ENCODE measurements around the gene CCL15.
A peak's percentile ranks its signal among the peaks of the same experiment; 100 is the strongest.

The CCL15 gene

GRCh38 chr17:35991075-35991474, 10.3 kb downstream of the CCL15 start:
- no peak for DNase-seq (ENCODE audit: low read depth)

DNA sequence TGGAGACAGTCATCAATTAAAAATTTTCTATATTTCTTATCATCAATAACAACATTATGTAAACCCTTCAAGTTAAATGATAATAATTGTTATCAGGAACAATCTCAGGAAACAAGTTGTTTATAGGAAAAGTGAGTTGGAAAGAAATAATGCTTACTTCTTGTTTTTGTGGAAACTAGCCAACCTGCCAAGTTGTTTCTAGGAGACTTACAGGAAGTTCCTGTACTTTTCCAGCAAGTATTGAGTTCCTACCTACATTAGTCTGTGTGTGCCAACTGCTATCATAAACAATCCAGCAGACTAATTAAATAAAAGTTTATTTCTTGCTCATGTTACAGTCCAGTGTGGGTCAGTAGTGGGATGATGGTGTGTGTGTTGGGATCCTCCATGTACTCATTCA, 13.2 kb downstream of the CCL15 start:
- no peak for DNase-seq (ENCODE audit: low read depth)

DNA sequence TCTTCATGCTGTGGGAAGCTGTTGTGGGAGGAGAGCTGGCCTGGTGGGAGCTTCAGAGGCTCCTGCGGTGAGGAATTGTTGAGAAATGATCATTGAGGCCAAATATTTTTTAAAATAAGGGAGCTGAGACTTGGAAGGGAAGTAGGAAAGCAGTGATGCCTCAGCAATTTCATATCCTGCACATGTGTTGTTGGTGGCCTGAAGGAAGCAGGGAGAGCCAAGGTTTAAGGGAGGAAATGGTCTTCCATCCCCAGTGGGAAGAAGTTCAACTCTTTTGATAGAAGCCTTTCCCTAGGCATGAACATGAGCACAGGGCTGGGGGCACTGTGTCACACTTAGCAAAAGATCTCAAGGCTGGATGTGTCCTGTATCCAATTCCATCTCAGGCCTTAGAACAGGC, 14.7 kb downstream of the CCL15 start, which contains the start of gene CCL14:
TSS of gene CCL14 (minus strand) at position 87 of the 400 bp plus-strand sequence. CDS start at position 7, 80 bp downstream.
- no peak for DNase-seq (ENCODE audit: low read depth)

DNA sequence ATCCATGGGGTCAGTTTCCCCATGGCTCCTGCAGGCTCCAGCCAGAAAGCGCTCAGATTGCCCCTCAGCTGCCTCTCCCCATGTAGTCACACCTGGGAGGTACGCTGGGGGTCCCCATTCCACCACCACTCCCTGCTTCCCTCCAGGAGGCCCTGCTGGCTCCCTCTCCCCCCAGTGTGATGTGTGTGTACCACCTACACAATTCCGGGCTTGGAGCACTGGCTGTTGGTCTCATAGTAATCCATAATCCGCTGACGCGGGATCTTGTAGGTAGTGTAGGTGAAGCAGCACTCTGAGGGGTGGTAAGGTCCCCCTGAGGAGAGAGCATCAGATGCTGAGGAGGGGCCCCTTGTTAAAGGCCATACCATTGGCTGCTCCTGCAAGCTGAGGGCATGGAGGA, 17.2 kb downstream of the CCL15 start:
- DNase-seq (ENCODE audit: low read depth) = no peak

- no peak for DNase-seq (ENCODE audit: low read depth)
These were observed 18.8 kb downstream of the CCL15 start for GRCh38 chr17:35982409-35983191.

DNA sequence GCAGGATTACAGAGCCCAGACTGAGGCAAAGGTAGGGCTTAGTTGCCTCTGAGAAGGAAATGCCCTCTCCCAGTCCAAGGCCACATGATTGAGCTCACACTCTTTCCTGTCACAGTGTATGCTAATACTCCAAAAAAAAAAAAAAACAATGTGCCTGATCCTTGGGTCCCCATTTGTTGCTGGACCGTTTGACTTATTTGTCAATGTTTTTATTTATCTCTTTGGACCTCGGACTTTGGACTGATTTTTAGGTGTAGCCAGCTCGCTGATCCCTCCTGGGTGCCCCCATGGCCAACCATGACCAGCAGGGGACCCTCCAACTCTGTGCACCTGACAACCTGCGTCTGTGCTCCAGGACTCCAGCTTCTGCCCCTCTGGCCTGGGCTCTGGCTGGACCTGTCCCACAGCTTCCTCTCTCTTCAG, 19.4 kb downstream of the CCL15 start:
- DNase-seq (ENCODE audit: low read depth) = no peak

DNA sequence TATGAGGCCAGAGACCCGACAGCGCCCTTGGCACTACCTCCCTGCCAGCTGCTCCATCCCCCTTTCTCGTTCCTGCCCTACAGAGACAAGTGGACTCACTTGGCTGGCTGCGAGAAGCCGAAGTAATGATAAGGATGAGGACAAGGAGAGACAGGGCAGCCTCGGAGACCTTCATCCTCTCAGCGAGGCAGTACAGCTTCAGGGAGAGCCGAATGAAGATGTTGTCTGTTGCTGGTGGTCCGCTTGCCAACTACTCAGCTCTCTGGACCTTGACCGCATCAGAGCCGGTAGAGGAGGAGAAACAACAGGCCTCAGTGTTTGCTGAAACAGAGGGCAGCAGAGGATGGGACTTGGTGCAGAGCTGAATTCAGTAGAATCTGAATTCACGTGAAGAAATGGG, 20.1 kb downstream of the CCL15 start, which contains the start of gene CCL16:
TSS of gene CCL16 (minus strand) at position 252 of the 400 bp plus-strand sequence. CDS start at position 175, 77 bp downstream.
- DNase-seq (ENCODE audit: low read depth) = no peak

DNA sequence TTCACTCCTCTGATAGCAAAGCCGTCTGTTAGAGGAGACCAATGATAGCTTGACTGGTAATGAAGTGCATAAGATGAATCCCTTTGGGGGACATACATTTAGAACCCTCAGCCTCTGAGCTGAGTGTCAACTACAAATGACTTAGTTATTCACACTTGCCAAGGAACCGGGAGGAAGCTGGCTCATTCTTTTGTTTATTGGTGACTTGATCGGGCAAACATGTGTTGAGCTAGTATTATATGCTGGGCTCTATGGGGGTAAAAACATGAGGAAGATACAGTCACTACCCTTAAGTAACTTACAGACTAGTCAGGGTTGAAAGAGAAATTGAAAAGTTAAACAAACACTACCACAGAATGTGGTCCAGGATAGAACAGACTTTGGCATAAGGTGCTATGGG, 23.0 kb downstream of the CCL15 start:
- no peak for DNase-seq (ENCODE audit: low read depth)

DNA sequence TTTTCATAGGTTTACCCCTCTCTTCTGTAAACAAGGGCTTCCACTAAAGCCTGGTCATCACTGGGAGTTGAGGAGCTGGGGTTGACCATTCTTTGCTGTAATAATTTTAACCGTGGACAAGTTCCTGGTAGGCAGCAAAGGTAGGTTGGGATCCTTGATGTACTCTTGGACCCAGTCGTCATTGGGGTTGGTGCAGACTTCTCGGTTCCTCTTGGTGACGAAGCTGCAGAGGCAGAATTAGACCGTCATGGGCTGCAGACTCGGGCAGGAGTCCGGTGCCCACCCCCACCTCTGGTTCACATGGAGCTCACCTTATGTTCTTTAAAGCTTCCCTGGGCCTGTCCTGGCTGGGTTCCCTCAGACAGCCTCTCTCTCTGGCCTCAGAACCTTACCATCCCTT, 23.8 kb downstream of the CCL15 start:
- DNase-seq (ENCODE audit: low read depth) = no peak

- DNase-seq (ENCODE audit: low read depth) = no peak
These were observed 27.8 kb downstream of the CCL15 start for GRCh38 chr17:35973333-35974260.

DNA sequence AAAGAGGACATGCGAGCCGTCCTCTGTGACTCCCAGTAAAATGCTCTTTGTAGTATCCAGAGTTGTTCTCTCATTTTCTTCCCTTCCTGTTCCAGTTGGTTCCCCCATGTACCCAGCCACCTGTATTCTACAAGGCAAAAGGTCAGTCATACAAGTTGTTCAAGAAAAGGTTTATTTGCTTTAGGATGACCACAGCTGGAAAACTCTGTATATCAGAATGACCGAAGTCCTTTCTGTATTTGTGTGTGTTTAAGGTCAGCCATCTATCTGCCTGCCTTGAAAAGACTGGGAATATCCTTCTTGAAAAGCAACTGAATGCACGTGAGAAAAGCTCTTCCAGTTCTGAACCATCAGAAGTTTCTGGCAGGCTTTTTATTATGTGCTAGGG, 28.4 kb downstream of the CCL15 start:
- no peak for DNase-seq (ENCODE audit: low read depth)

GRCh38 chr17:35972535-35972934, 28.8 kb downstream of the CCL15 start:
- DNase-seq (ENCODE audit: low read depth) = no peak

DNA sequence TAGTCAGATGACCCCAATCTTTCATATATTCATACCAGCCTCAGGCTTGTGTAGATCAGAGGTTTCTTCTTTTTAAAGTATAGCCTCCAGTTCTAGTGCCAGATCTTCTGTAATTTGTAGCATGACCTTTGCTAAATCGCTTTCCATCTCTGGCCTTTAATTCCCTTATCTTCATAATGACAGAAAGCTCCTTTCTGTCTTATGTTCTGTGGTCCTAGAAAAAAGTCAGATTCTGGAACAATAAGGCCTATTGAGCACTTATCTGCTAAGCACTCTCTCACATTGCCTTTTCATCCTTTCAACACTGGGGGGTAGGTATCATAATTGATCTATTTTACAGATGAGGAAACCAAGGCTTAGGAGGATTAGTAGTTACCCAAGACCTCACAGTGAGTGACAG, 29.3 kb downstream of the CCL15 start:
- no peak for DNase-seq (ENCODE audit: low read depth)

GRCh38 chr17:35969558-35970380, 31.6 kb downstream of the CCL15 start:
- DNase-seq (ENCODE audit: low read depth) = peak; percentile 37

DNA sequence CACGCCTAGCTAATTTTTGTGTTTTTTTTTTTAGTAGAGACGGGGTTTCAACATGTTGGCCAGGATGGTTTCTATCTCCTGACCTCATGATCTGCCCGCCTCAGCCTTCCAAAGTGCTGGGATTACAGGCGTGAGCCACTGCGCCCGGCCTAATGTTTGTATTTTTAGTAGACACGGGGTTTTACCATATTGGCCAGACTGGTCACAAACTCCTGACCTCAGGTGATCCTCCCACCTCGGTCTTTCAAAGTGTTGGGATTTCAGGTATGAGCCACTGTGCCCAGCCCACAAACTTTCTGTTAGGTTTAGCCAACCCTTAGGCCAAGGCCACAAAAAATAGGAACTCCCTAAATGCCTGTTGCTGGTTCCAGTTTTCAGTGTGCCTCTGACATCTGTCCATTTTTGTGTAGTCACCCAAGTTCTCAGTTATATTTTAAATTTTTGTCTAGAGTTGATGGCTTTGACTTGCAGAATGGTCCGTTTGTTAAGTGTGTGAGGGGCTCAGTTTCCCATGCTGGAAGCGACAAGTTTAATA, 32.8 kb downstream of the CCL15 start:
- DNase-seq (ENCODE audit: low read depth) = no peak

- DNase-seq (ENCODE audit: low read depth) = no peak
These were observed 36.1 kb downstream of the CCL15 start for GRCh38 chr17:35965272-35965671.

GRCh38 chr17:35963663-35964062, 37.7 kb downstream of the CCL15 start:
- no peak for DNase-seq (ENCODE audit: low read depth)

GRCh38 chr17:35953720-35954119, 47.6 kb downstream of the CCL15 start:
- DNase-seq (ENCODE audit: low read depth) = no peak

DNA sequence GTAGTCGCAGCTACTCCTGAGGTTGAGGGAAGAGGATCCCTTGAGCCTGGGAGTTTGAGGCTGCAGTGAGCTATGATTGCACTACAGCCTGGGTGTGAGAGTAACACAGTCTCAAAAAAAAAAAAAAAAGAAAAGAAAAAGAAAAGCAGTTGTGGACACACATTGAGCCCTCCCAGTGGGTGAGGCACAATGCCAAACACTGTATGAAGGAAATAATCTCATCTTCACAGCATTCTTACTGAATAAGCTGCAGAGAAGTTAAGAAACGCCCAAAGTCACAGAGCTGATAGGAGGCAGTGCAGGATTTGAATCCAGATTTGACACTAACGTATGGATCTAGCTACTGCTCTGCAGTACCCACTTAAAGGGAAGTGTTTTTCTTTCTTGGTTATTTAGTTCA, 52.0 kb downstream of the CCL15 start:
- no peak for DNase-seq (ENCODE audit: low read depth)

GRCh38 chr17:35948092-35948491, 53.3 kb downstream of the CCL15 start:
- no peak for DNase-seq (ENCODE audit: low read depth)

Data from activated T-helper 1 cell treated with Interleukin-2 at 50 U/mL for 16 hours (primary cell).